SIG-M5 treated with dmso at 0.1 percent for 504 hours (cell line): Measurements from ENCODE around the gene MEIS3.

Experiments
- DNase-seq: peaks from one replicate; lab custom pipeline; 2025; ENCODE audit not compliant: unreplicated experiment; lab: John Stamatoyannopoulos, UW

MEIS3 gene

DNA sequence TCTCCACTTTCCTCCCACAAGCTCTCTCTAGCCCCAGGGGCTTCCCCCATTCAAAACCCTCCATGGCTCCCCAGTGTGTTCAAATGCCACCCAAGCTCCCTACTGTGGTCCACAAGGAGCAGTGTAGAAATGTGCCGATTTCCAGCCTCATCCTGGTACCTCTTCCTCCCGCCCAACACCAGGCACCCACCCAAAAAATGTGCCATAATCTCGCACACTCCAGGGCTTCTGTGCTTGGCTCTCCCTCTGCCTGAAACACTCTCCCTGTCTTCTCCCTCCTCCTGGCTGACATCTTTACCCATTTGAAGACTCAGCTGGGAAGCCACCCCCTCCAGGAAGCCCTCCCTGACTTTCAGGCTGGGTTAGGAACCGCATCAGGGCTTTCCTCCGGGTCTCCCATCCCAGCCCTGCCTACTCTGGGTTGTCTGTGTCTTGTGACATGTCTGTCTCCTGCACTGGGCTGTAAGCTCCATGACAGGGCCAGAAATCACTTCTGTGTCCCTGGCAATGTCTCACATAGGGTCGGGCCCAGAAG lies 16.6 kb upstream of the MEIS3 start:
- DNase-seq = no peak

DNA sequence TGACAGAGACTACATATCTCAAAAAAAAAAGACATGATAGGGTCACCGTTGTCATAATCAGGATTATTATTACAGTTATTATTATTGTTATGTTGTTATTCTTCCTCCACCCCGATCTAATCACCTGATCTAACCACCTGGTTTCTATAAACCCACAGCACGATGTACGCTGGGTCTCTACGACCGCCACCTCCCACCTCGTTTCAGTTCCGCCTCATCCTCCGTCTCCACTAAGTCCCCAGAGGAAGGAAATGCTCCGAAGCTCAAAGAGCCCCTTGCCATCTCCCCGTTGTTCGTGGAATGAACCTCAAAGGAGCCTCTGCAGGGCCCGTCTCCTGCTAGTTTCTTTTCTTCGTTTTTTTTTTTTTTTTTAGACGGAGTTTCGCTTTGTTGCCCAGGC lies 15.9 kb upstream of the MEIS3 start:
- DNase-seq = no peak

DNA sequence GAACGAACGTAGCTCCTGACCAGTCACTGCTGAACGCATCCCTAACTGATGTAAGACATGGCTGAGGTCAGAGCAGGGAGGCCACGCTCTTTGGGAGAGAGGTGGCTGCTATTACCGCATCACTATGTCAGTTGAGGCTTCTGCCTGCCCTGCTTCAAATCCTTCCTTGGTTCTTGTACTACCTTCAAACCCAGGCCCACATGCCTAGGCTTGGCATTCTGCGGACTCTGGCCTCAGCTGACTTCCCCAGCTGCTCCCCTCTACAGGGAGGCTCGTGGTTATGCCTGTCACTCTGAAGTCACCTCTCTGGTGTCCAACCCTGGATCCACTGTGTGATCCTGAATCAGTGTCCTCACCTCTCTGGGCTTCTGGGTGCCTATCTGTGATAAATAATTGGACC lies 14.8 kb upstream of the MEIS3 start:
- DNase-seq = no peak

DNA sequence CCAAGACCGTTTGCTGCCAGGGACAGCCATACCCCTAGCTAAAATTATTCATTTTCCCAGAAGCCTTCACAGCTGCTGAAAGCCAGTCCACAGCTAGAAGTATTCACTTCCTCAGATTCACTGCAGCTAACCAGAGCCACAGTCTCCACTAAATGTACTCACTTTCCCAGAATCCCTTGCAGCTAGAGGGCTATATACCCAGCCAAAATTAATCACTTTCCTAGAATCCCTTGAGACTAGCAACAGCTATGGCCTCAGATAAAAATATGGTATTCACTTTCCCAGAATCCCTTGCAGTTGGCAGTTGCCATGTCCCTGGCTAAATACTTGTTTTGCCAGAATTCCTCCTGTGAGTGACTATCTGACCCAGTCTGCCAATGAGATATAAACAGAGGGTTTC lies 13.8 kb upstream of the MEIS3 start:
- DNase-seq = peak; percentile 28

DNA sequence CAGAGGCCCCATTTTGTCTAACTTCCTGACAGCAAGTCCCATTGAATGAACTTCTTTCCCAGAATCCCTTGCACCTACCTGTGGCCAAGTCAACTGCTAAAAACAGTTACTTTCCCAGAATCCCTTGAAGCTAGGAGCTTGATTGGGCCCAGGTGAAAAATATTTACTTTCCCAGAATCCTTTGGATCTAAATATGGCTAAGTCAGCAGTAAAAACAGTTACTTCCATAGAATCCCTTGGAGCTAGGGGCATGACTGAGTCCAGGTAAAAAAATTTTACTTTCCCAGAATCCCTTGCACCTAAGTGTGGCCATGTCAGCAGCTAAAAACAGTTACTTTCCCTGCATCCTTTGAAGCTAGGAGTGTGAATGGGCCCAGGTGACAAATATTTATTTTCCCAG lies 13.2 kb upstream of the MEIS3 start:
- DNase-seq = no peak

DNA sequence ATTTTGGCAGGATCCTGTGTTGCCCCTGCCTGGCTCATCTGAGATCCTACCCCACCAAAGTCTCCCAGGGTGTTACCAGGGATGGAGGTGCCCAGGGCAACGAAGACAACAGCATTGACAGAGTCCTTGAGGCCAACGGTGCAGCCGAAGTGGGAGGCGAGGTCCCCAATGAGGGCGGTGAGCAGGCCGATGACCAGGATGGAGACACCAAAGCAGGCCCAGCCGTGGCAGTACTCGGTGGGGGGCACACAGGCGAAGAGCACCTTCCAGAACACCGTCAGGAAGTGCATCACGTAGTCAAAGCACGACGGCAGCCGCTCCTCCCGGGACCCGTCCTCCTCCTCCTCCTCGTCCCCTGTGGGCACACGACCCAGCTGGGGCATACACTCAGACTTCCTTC lies 12.8 kb upstream of the MEIS3 start:
- DNase-seq = no peak

DNA sequence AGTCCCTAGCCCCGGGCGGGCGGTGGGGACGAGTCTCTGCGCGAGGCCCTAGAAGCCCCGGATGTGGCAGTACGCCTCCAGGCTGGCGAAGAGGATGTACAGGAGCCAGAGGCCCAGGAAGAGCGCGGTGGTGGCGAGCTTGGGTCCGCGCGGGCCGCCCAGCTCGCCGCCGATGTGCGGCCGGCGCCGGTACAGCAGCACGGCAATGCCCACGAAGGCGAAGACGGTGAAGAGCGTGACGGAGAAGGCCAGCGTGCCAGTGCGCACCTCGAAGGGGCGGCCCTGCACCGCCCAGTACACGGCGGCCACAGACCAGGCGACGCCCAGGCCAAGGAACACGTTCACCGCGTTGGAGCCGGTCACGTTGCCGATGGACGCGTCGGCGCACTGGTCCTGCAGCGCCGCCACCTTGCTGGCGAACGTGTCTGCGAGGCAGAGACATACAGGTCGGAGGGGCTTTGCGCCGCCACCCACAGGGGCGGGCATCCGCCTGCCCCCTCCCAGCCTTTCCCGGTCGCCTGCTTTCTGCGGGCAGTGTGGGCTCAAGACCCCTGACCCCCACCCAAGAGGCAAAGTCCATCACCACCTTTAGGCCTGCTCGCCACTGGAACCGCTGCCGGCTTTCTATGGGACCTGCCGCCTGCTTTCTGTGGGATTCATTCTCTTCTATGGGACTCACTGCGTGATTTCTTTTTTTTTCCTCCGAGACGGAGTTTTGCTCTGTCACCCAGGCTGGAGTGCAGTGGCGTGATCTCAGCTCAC lies 10.9 kb upstream of the MEIS3 start:
- no peak for DNase-seq

DNA sequence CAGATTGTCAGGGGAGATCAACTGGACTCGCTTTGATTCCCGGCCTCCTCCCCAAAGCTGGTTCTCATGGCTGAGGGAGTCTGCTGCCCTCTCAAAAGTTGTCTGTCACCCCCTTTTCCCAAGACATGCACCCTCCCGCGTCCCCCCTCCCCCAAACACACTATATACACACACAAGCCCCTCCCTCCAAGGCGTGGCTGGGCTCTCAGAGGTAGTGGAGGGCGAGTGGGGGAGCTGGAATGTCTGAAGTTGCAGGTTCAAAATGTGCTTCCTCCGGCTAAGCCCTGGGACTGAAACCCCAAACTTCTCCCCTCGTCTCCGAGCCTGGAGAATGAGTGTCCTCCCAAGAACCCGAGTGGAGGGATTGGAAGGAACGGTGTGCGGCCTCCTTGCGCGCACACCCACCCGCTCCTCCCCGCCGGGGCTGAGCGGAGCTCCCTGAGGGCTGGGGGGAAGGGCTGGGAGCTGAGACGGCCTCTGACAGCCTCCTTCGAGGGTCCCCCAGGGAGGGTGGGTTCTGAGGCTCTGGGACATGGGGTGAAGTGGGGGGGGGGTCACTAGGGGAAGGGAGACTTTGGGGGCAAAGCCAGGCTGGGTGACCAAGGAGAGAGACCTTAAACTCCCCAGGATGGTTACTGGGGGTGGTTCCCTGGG lies 9.9 kb upstream of the MEIS3 start:
- no peak for DNase-seq

DNA sequence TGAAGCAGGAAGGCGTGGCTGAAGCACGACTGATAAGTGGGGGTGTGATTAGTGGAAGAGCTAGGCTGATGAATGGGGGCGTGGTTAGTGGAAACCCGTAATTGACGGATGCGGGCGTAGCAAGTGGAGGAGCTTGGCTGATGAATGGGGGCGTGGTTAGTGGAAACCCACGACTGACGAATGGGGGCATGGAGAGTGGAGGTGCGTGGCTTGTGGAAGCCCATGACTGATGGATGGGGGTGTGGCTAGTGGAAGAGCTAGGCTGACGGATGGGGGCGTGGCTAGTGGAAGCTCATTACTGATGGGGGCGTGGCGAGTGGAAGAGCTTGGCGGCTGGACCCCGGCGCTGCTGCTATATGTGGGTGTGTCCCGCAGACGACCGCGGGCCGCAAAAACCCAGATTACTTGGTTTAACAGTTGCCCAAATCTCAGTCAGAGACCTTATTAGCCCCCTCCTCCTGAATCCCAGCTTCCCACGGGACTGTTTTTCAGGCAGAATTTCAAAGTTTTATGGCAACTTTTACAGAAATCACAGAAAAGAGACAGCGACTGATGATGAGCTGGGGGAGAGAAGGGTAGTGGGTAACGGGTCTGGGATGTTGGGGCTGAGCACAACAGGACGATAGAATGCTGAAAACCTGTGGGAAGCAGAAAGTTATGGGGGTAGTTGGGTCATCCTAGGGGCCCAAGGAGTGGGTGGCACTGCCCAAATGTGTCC lies 9.0 kb upstream of the MEIS3 start:
- DNase-seq = peak; percentile 96

DNA sequence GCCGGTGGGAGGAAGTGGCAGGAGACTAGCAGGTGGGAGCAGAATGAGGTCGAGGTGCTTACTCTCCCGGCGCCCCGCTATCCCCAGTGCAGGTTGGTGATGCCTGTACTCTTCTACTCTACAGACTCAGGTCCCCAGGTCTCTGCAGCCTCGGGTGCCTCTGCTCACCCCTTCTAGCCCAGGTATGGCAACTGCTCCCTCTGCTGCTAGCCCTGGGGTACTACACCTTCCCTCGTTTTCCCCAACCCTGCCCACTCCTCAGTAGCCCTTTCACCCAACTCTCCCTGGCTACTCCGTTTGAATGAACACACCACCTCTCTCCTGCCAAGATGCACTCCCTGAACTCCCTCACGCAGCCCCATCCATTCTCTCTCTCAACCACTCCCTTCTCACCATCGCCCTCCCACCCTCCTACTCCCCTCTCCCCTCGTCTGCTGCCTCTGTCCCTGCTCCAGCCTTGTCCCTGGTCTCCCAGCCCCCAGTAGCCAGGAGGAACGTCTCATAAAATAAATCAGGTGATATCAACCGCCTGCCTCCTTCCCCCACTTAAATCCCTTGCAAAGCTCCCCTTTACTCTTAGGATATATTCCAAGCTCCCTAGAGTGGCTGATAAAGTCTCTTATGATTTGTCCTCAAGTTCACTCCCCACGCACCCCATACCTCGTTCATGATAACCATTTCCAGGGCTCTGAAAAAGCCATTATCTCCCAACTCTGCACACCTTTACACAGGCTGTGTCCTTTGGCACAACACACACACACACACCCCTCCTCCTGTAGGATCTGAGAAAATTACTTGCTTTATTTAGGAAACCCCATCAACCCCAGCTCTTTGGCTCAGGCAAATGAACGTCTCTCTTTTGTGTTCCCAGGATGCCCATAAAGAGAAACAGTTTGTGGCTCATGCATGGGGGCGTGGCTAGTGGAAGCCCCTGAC lies 8.2 kb upstream of the MEIS3 start:
- peak; percentile 57 for DNase-seq

DNA sequence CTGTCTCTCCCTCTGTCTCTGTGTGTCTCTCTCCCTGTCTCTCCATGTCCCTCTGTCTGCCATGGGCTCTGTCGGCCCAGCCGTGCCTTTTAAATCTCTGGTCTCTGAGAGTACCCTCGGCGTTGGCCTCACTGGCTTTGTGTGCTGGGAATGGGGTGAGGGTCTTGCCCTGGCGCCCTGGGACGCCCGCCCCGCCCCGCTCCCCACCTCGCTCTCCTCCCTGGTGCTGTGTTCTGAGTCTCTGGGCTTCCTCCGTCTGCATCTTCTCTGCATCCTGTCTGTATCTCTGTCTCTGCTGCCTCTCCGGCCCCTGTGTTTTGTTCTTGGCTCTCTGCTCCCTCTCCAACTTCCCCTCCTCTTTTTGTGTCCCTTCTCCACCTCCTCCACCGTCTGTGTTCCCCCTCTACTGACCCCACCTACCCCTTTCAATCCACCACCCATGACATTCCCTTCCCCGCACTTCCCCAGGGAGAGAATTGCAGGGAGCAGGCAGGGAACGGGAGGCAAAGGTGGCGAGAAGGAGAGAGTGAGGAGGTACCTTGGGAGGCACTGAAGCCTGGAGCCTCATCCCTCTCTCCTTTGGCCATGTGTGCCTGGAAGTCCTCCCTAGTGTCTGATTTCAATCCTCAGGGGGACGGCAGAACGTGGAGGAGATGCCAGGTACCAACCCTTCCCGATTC lies 4.0 kb upstream of the MEIS3 start:
- DNase-seq = no peak

DNA sequence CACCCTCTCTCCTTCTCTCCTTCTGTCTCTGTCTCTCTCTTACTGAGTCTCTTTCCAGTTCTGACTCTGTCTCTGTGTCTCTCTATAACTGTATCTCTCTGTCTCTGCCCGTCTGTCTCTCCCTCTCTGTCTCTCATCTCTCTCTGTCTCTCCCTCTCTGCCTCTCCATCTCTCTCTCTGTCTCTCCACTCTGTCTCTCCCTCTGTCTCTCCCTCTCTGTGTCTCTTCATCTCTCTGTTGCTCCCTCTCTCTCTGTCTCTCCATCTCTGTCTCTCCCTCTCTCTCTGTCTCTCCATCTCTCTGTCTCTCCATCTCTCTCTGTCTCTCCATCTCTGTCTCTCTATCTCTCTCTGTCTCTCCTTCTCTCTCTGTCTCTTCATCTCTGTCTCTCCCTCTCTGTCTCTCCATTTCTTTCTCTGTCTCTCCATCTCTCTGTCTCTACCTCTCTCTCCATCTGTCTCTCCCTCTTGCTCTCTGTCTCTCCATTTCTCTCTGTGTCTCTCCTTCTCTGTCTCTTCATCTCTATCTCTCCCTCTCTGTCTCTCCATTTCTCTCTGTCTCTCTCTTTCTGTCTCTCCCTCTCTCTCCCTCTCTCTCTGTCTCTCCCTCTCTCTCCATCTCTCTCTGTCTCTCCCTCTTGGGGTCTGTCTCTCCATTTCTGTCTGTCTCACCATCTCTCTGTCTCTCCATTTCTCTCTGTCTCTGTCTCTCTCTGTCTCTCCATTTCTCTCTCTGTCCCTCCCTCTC lies 3.3 kb upstream of the MEIS3 start:
- DNase-seq = no peak

DNA sequence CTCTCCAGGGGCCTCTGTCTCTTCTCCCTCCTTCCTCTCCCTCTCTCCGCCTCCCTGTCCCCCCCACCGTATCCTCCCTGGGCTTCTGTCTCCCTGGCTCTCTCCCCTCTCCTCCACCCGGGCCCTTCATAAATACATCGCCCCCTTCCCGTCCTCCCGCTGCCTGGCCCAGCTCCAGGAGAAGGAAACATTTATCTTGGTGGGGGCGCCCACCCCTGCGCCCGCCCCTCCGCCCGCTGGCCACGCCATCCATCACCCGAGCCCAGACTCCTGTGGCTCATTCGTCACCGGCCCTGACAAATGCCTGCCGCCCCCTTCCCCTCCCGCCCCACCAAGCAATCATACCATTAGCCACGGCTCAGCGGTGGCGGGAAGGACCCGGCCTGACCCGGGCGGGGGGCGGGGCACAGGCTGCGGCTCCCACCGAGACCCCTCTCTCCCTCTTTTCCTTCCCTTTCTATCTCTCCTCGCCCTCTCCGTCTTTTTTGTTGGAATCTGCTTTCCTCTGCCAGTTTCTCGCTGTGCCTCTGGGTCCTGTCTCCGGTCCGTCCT lies 2.6 kb upstream of the MEIS3 start:
- DNase-seq = no peak

DNA sequence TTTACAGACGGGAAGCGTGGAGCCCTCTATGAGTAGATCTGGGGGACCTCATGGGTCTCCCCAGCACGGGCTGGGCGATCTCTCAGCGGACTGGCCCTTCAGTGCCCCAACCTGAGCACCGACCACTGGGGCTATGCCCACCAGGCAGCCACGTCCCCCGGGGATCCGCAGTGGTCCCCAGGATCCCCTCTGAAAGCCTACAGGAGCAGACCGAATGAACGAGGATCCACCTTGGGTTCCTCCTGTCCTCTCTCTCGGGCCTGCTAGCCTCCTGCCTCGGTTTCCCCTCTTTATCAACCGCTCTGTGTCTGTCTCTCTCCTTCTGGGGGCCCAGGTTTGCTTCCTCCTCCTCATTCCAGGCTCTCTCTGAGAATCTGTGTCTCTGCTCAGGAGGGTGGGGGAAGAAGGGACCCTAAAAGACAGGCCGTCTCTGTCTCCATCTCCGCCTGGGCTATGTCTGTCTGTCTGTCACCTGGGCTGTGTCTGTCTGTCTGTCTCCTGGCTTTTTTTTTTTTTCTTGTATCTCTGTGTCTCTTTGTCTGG lies 2.0 kb upstream of the MEIS3 start:
- DNase-seq = no peak

DNA sequence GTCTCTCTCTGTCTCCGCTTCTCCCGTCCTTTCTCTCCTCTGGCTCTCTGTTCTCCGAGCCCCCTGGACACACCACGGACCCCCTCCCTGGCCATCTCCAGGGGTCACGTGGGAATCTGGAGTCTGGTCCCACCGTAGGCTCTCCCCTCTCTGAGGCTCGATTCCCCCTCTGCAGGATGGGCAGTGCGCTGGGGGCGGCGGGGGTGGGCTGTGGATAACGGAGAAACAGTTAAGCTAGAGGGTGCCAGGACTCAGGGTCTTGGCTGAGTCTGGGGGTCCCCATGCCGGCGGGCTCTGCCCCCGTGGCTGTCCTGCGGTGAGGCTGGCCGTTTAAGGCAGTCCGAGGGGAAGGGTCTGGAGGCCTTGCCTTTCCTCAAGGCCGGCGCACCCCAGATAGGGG lies 462 bp upstream of the MEIS3 start:
- DNase-seq = no peak

DNA sequence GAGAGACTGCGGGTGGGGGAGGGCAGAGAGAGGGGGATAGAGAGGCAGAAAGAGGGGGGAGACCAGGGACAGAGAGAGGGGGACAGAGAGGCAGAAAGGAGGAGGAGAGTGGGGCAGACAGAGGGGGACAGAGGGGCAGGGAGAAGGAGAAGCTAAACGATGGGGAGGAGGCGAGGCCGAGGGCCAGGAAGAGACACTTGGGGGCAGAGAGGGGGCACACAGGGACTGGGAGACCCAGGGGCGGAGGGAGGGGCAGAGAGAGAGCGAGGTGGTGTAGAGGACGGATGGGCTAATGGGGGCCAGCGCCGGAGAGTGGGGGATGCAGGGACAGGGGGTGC lies 666 bp downstream of the MEIS3 start:
- no peak for DNase-seq

DNA sequence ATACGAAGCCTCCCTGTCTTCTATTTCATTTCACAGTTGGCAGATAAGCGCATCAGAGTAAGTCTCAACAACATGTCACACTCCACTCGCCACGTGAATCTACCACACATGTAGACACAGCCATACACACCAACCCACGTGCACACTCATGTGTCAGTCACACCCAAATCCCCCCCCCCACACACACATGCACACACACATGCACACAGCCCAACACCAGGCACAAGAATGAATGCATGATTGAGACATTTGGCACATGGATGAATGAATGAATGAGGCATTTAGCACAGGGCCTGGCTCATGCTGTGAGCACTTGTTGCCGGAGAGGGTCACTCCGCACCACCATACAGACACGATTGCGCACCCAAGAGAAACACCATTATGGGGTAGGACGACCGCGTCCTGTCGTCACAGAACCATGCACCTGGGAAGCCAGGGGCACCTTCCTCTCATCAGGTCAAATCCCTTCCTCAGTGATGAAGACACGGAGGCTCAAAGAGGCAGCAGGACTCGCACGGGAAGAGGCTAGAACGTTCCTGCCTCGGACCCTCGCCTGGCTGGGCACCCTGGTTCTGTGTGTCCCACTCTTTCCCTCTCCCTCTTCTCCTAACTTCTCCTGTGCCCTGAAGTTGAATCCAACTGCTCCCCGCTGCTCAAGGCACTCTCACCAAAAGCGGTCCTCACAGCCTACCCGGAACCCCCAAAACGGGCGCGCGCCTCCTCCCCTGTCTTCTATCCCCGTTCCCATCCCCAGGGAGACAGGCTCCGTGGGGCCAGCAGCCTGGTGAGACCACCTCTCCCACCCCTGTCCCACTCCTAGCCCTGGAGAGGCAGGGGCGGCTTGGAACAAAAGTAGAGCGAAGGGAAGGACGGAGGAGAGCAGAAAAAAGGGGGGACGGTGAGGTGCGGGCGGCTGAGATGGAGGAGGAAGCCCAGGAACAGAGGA lies 1.3 kb downstream of the MEIS3 start:
- DNase-seq = no peak

DNA sequence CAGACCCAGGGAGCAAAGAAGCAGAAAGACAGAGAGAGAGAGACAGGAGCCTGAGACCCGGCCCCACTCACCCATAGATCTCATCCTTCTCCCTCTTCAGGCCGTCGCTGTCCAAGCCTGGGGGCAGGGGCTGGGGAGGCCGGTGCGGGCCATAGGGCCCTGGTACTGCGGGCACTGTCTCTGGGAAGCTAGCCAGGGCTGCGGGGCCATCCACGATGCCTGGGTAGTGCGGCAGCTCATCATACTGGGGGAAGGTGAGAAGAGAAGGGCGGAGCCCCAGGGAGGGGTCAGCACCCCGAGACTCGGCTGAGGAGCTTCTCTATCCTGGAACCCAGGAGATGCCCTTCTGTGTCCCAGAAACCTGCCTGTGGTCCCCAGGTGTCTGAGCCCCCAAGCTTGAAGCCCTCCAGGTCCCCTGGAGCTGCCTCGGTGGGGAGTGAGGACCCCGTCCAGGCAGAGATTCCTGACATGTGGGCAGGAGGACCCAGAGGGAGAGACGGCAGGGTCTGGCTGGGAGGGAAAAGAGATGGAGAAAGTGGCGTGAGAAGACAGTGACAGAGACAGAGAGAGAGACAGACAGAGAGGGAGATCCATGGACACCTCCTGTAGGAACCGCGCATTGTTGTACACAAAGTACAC lies 2.1 kb downstream of the MEIS3 start:
- DNase-seq = no peak
